Measurements from ENCODE around the gene RSPH6A. TPM values are rescaled to one million over a fixed set of nuclear protein-coding genes. Genes with fewer than 3 reads are reported as not detected.
A peak's percentile ranks its signal among the peaks of the same experiment; 100 is the strongest.

Gene RSPH6A
- total and polyA plus RNA-seq, 2 of the 13 experiments (the other 11 are each of a cell fraction or from before 2014, with no cell fraction given) = 0.07 TPM; not detected in 1

DNA sequence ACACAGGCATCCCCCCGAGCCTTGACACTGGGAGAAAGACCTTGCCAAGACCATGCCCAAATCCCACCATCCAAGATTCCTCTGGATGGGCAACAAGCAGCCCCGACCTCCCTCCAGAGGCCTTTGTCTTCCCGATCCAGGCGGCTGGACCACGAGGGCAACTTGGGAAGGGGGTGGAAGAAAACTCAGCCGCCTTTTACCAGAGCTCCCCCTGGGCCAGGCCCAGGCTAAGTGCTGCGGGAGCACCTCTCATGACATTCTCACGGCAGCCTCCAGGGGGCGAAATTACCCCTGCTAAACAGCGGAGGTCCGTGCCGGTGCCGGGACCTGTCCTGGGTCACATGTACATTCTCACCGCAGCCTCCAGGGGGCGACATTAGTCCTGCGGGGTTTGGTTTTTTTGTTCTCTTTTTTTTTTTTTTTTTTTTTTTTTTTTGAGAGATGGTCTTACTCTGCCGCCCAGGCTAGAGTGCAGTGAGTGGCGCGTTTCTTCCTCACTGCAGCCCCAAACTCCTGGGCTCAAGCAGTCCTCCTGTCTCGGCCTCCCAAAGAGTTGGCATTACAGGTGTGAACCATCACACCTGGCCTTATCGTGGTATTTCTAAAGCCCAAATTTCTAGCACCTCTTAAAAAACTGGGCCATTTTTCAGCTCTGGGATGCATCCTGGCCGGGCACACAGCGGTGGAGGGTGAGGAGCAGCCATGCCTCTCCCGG is 2.1 kb upstream of the RSPH6A start (continued):
- TF ChIP-seq RARA (CRISPR knock-in tag; IDR thresholded peaks at IDR 0.05) (0 out of 2 replicates have a peak, but pooled peaks have one; percentile 14), FOXA3 (CRISPR knock-in tag; IDR thresholded peaks at IDR 0.05) (peak; percentile 40; the same call in 1 of the 2 replicates), NR2F2 (IDR thresholded peaks at IDR 0.05; ENCODE audit: borderline replicate concordance, low read depth) (no peak), ETV5 (CRISPR knock-in tag; IDR thresholded peaks at IDR 0.05; ENCODE audit: borderline replicate concordance) (peak; percentile 29; the same call in 1 of the 2 replicates), REPIN1 (CRISPR knock-in tag; IDR thresholded peaks at IDR 0.05; ENCODE audit: borderline replicate concordance, low read depth) (peak; percentile 51; the same call in 1 of the 2 replicates), SPEN (CRISPR knock-in tag; IDR thresholded peaks at IDR 0.05; ENCODE audit: low read depth) (peak; percentile 33; the same call in 1 of the 2 replicates), HIVEP1 (CRISPR knock-in tag; IDR thresholded peaks at IDR 0.05) (peak; percentile 6; the same call in 1 of the 2 replicates), HNRNPL (IDR thresholded peaks at IDR 0.05; ENCODE audit: low read depth, low read length) (0 out of 2 replicates have a peak, but pooled peaks have one; percentile 26), U2AF1 (optimal IDR thresholded peaks at IDR 0.05; ENCODE audit: low read depth, low read length) (peak; percentile 47), SMC3 (IDR thresholded peaks at IDR 0.05; ENCODE audit: low read length) (peak; percentile 64), RFX5 (IDR thresholded peaks at IDR 0.05; ENCODE audit: low read depth, low read length) (no peak), MBNL3 (CRISPR knock-in tag; conservative IDR thresholded peaks at IDR 0.05) (no peak), BORCS8-MEF2B (CRISPR knock-in tag; IDR thresholded peaks at IDR 0.05) (peak; percentile 24; the same call in 1 of the 2 replicates), MIER3 (CRISPR knock-in tag; IDR thresholded peaks at IDR 0.05; ENCODE audit: borderline replicate concordance) (peak; percentile 63; the same call in 1 of the 2 replicates), MED1 (CRISPR knock-in tag; IDR thresholded peaks at IDR 0.05) (peak; percentile 57), ZNF451 (CRISPR knock-in tag; IDR thresholded peaks at IDR 0.05) (no peak), GATAD2A (CRISPR knock-in tag; IDR thresholded peaks at IDR 0.05) (peak; percentile 54), AGO1 (IDR thresholded peaks at IDR 0.05; ENCODE audit: low read depth, low read length, poor library complexity, severe bottlenecking) (no peak), XRCC5 (optimal IDR thresholded peaks at IDR 0.05; ENCODE audit: low read length) (peak; percentile 97)
- TF ChIP-seq, protein P1, sequence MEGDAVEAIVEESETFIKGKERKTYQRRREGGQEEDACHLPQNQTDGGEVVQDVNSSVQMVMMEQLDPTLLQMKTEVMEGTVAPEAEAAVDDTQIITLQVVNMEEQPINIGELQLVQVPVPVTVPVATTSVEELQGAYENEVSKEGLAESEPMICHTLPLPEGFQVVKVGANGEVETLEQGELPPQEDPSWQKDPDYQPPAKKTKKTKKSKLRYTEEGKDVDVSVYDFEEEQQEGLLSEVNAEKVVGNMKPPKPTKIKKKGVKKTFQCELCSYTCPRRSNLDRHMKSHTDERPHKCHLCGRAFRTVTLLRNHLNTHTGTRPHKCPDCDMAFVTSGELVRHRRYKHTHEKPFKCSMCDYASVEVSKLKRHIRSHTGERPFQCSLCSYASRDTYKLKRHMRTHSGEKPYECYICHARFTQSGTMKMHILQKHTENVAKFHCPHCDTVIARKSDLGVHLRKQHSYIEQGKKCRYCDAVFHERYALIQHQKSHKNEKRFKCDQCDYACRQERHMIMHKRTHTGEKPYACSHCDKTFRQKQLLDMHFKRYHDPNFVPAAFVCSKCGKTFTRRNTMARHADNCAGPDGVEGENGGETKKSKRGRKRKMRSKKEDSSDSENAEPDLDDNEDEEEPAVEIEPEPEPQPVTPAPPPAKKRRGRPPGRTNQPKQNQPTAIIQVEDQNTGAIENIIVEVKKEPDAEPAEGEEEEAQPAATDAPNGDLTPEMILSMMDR (CRISPR knock-in tag; IDR thresholded peaks at IDR 0.05) = peak; percentile 95
- TF ChIP-seq, protein P2, sequence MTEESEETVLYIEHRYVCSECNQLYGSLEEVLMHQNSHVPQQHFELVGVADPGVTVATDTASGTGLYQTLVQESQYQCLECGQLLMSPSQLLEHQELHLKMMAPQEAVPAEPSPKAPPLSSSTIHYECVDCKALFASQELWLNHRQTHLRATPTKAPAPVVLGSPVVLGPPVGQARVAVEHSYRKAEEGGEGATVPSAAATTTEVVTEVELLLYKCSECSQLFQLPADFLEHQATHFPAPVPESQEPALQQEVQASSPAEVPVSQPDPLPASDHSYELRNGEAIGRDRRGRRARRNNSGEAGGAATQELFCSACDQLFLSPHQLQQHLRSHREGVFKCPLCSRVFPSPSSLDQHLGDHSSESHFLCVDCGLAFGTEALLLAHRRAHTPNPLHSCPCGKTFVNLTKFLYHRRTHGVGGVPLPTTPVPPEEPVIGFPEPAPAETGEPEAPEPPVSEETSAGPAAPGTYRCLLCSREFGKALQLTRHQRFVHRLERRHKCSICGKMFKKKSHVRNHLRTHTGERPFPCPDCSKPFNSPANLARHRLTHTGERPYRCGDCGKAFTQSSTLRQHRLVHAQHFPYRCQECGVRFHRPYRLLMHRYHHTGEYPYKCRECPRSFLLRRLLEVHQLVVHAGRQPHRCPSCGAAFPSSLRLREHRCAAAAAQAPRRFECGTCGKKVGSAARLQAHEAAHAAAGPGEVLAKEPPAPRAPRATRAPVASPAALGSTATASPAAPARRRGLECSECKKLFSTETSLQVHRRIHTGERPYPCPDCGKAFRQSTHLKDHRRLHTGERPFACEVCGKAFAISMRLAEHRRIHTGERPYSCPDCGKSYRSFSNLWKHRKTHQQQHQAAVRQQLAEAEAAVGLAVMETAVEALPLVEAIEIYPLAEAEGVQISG (CRISPR knock-in tag; IDR thresholded peaks at IDR 0.05) = peak; percentile 28; the same call in 1 of the 2 replicates
- TF ChIP-seq, protein P3, sequence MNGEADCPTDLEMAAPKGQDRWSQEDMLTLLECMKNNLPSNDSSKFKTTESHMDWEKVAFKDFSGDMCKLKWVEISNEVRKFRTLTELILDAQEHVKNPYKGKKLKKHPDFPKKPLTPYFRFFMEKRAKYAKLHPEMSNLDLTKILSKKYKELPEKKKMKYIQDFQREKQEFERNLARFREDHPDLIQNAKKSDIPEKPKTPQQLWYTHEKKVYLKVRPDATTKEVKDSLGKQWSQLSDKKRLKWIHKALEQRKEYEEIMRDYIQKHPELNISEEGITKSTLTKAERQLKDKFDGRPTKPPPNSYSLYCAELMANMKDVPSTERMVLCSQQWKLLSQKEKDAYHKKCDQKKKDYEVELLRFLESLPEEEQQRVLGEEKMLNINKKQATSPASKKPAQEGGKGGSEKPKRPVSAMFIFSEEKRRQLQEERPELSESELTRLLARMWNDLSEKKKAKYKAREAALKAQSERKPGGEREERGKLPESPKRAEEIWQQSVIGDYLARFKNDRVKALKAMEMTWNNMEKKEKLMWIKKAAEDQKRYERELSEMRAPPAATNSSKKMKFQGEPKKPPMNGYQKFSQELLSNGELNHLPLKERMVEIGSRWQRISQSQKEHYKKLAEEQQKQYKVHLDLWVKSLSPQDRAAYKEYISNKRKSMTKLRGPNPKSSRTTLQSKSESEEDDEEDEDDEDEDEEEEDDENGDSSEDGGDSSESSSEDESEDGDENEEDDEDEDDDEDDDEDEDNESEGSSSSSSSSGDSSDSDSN (CRISPR knock-in tag; IDR thresholded peaks at IDR 0.05) = peak; percentile 50; the same call in 1 of the 2 replicates
- TF ChIP-seq, protein P4, sequence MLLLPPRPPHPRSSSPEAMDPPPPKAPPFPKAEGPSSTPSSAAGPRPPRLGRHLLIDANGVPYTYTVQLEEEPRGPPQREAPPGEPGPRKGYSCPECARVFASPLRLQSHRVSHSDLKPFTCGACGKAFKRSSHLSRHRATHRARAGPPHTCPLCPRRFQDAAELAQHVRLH (CRISPR knock-in tag; IDR thresholded peaks at IDR 0.05; ENCODE audit: borderline replicate concordance, low read depth) = peak; percentile 73; the same call in 1 of the 2 replicates

Data from HepG2 (cell line).